Superior temporal gyrus (tissue), 1 donor: Measurements from ENCODE around the gene TATDN2.
"Not testable (repeated sequence)": the region's sequence is repeated elsewhere in the genome, so short reads cannot be mapped to it uniquely, and the experiment has no call there.

Experiments used
- DNase-seq: peaks from one replicate; pipeline ENCODE4 v3.0.0-alpha.2; 2016; ENCODE audit errors: extremely low spot score

TATDN2 gene

GRCh38 chr3:10272476-10272875, 24.2 kb downstream of the TATDN2 start:
- DNase-seq = not testable (repeated sequence)

- DNase-seq = no peak
These were observed 24.7 kb downstream of the TATDN2 start for GRCh38 chr3:10272977-10273376.

DNA sequence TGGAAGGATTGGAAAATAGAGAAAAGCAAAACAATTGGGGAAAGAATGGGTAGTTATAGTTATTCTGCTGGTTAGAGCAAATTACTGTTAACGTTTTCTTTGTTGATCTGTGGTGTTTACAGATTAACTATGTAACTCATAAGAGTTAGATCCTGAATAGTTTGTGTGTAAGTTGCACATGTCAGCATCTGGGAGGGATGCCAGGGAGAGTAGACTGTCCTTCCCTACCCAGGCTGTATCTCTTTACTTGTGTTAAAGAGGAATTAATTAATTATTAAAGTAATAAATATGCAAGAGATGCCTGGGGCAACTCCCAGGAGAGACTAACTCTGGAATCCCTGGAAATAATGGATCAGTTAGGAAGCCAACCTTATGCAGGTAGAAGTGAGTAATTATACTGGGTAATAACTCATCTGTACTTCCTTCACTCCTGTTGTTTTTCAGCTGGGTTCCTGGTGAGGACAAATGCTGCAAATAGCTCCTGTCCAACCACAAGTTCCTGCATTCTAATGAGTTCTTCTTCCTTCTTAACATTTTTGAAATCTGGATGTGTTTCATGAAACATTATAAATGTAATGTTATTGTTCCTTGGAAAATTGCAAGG, 25.5 kb downstream of the TATDN2 start:
- DNase-seq = peak; percentile 13

DNA sequence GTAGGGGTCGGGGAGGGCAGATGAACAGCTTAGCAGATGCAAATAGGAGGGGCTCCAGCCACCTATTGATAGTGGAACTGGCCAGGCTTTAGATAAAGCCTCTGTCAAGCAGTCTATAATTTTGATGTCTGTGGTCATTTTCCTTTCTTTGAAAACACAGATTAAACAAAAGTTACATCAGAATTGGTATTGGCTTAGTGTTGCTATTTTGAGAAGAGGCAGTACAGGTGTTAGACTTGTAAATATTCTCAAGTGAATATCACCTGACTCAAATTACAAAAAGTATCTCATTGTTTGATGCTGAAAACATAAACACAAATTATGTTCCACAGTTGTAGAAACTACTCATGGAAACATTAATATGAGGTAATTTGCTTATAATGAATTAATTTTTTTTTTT, 26.3 kb downstream of the TATDN2 start:
- DNase-seq = no peak

- no peak for DNase-seq
These were observed 28.9 kb downstream of the TATDN2 start for GRCh38 chr3:10277115-10277625.

DNA sequence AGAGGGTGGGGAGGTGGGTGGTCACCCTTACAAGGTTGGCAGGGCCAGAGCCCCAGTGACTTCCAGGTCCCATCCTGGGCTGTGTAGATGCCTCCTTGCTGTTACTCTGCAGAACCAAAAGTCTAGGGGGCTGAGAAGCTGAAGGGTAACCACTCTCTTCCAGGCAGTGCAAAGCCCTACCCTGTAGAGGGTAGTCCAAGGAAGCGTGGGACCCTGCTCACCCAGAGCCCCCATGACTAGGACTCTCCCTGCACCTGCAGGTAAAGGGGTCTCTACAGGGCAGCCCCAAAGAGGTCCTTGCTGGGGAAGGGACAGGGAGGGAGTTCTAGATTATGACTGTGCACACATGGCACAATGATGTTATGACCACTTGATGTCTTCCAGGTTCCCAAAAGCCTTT, 30.2 kb downstream of the TATDN2 start:
- no peak for DNase-seq

- DNase-seq = peak; percentile 55
These were observed 31.3 kb downstream of the TATDN2 start for GRCh38 chr3:10279384-10280176.

DNA sequence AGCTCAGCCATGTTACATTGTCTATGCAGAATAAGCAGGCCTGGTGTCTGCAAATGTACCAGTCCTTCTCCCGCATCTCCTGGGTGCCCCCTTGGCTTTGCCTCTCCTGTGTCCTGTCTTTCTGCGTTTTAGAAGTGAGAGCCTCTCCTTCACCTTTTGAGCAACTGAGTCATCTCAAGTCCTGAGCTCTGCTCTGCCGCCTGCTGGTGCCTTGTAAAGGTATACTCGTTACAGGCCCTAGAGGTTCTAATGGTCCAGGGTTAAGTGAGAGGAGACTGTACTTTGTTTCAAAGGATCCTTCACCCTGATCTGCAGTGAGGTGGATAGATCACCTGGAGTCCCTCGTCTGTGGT, 31.9 kb downstream of the TATDN2 start:
- no peak for DNase-seq

GRCh38 chr3:10280571-10280970, 32.3 kb downstream of the TATDN2 start:
- DNase-seq = no peak

GRCh38 chr3:10281951-10282350, 33.7 kb downstream of the TATDN2 start:
- no peak for DNase-seq

DNA sequence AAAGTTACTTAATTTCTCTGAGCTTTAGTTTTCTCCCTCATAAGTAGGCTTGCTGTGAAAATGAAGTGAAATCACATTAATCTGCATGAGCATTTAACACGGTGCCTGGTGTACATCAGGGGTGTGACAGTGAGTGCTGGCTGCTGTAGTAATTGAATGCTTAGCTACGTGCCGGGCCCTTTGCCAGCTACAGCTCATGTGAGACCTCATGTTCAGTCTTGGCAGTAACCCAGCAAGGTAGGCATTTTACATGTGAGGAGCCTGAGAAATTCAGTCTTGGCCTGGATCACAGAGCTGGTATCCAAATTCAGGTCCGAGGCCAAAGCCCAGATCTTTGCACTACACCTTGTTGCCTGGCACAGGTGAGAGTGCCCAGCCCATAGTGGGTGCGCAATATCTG, 35.4 kb downstream of the TATDN2 start:
- DNase-seq = no peak

GRCh38 chr3:10284496-10284895, 36.2 kb downstream of the TATDN2 start:
- DNase-seq = no peak

- DNase-seq = peak; percentile 56
These were observed 37.2 kb downstream of the TATDN2 start for GRCh38 chr3:10285272-10286132.

GRCh38 chr3:10286133-10286524, 37.9 kb downstream of the TATDN2 start:
- DNase-seq = no peak

DNA sequence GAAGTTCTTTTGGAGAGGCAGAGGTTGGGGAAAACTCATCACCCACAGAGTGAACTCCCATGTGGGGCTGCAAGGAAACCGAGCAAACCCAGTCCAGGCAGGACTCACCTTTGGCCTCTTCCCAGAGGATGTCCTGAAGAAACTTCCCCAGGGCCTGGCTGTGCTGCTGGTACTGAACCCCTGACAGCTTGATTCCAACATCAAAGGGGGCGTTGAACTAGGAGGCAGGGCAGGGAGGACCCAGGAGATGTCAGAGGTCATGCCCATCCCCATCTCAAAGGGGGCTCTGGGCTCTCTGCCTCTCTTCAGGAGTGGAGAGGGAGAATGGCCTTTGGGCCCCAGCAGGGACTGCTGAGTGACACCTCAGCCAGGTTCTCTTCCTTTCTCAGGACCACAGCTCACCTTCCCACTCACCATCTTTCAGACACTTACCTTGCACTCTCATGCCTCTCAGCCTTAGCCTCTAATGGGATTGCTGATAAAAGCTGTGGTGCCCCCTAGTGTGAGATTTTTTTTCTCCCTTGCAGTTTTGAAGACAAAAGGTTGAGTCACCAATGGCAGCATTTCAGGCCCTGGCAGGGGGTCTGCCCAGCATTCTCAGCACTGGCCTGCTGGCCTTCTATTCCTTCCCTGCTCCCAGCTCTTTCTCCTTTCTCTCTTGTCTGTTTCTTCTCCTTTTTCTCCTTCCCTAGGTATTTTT, 38.5 kb downstream of the TATDN2 start:
- peak; percentile 84 for DNase-seq

DNA sequence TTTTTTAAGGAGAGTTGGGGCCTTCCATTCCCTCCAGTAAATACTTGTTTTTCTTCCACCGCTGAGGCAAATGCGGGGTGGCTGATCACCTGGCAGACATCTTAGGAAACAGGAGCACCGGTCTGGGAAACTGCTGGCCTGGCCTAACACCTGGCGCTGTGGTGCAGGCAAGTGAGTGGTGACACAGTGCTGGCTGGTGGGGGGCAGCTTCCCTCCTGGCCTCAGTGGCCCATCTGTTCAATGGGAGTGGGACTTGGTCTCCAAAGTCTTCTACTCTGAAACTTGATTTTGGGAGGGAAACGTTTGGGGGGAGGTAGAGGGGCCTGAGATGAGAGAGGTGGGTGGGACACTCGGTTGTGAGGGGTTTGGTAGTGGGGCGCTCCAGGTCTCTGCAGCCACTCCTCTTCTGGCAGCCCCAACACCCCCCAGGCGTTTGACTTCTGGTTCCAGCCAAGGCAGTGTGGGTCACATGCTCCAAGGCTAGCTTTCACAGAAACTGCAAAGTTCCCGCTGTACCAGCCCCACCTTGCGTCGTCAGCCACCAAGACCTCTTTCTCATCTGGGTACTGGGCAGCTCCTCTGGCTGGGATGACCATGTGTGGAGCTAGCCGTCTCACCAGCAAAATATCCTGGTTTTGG, 39.8 kb downstream of the TATDN2 start:
- DNase-seq = no peak

DNA sequence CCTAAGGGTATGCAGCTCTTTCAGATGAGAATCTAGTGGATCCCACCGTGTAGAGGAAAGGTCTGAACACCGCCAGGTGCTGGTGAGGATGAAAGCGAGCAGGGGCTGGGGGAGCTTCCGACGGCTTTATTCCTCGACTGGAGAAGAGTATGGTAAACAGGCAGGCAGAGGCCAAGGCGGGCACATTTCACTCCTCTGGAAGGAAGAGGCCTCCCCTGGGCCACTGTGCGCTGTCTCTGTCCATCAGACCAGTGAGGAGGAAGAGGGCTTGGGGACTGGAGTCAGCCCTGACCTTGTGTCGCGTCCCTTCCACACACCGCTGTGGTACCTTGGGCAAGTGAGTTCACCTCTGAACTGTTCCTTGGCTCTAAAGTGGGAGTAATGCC, 40.3 kb downstream of the TATDN2 start:
- DNase-seq = no peak

DNA sequence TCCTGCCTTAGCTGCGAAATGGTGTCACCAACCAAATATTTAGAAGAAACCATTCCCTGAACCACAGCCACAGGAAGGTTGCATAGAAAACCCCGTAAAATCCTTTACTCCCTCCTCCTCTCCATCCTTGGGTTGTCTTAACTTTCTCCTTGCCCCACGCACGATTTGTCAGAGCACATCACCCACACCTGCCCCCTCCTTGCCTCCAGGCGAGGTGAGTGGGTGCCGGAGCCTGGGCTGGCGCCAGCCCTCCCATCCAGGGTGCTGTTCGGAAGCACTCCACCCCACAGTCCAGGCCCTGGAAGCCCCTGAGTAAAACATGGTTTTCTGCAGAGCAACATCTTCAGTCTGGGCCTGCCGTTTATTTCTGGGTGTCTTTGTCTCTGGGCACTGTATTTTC, 40.8 kb downstream of the TATDN2 start:
- DNase-seq = no peak

DNA sequence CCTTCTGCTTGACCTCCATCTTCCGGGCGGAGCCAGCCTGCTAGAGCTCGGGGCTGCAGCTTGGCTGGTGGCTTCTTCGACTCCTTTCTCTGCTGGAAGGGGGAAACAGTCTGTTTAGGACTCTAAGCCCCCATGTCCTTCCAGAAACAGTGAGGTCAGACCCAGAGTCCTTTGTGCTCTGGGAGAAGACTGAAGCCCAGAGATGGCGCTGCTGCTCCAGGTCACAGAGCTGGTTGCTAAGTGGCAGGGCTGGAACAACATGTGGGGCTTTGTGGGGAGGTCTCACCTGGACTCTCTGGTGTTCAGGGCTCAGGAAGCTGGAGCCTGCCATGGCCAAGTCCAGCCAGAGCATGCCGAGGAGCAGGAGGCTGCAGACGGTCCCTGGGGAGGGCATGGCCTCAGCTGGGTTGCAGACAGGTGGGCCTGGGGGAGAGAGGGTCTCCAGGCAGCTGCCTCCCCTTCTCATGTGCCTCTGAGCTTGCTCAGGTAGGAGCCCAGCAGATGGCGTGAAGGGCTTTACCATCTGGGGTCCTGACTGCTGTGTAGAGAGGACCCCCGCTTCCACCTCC, 41.6 kb downstream of the TATDN2 start:
- DNase-seq = no peak

GRCh38 chr3:10290481-10291176, 42.4 kb downstream of the TATDN2 start:
- DNase-seq = no peak
